SU-DHL-6 (cell line): ENCODE data around the gene CAPN9.

Source experiments
- H2AFZ ChIP-seq: fragments of 200-600 bp; sonication (generic); 2 replicates; pipeline ENCODE4 v1.6.1; 2014; ENCODE audit warnings: low read depth, mild to moderate bottlenecking, moderate library complexity, mixed read lengths, antibody characterized with exemption, low read length; ENCODE audit not compliant: severe bottlenecking
- H3F3A ChIP-seq: fragments of 200-600 bp; shearing (Covaris generic); 2 replicates; pipeline ENCODE4 v1.6.0; 2016; ENCODE audit warnings: antibody characterized with exemption, mild to moderate bottlenecking; ENCODE audit not compliant: insufficient read depth
- H3K27ac ChIP-seq: fragments of 200-600 bp; sonication (generic); 2 replicates; pipeline ENCODE4 v1.5.1; 2016; ENCODE audit warnings: low read depth, mild to moderate bottlenecking, low read length, moderate library complexity, mixed read lengths
- H3K27me3 ChIP-seq: fragments of 200-600 bp; sonication (generic), shearing (Covaris generic); 2 replicates; pipeline ENCODE4 v1.6.0; 2014; ENCODE audit warnings: mild to moderate bottlenecking, low read length
- H3K36me3 ChIP-seq: fragments of 200-600 bp; sonication (generic); 2 replicates; pipeline ENCODE4 v1.6.1; 2014; ENCODE audit warnings: mild to moderate bottlenecking, low read length, mixed read lengths
- H3K4me2 ChIP-seq: fragments of 300-600, 200-600 bp; shearing (Covaris generic), sonication (generic); 2 replicates; pipeline ENCODE4 v1.6.0; 2014; ENCODE audit warnings: low read length, low read depth, mild to moderate bottlenecking; ENCODE audit not compliant: poor library complexity, severe bottlenecking
- H3K4me3 ChIP-seq: fragments of 200-600 bp; sonication (generic); 2 replicates; pipeline ENCODE4 v1.5.1; 2014; ENCODE audit warnings: antibody characterized with exemption, low read length, mild to moderate bottlenecking, mixed read lengths; ENCODE audit not compliant: insufficient read depth, poor library complexity, severe bottlenecking
- H3K79me2 ChIP-seq: fragments of 200-600 bp; sonication (generic); 2 replicates; pipeline ENCODE4 v1.6.1; 2014; ENCODE audit warnings: mild to moderate bottlenecking, low read length, moderate library complexity; ENCODE audit not compliant: insufficient read depth
- H3K9ac ChIP-seq: fragments of 200-600 bp; sonication (generic); 2 replicates; pipeline ENCODE4 v1.7.0; 2014; ENCODE audit warnings: mild to moderate bottlenecking, low read length
- H3K9me2 ChIP-seq: fragments of 200-600 bp; sonication (generic); replicated peaks from 2 replicates; pipeline ENCODE4 v1.6.1; 2014; ENCODE audit warnings: low read length; ENCODE audit not compliant: insufficient read depth
- H3K9me3 ChIP-seq: fragments of 200-600 bp; sonication (generic); 2 replicates; pipeline ENCODE4 v1.6.1; 2014; ENCODE audit warnings: low read length, mixed read lengths; ENCODE audit not compliant: insufficient read depth
- H4K20me1 ChIP-seq: fragments of 200-600 bp; sonication (generic); 2 replicates; pipeline ENCODE4 v1.6.1; 2014; ENCODE audit warnings: low read depth, mild to moderate bottlenecking, antibody characterized with exemption, low read length, moderate library complexity, mixed read lengths
- EZH2phosphoT487 ChIP-seq: fragments of 200-600 bp; sonication (generic), shearing (Covaris generic); conservative IDR thresholded peaks from 2 replicates; pipeline ENCODE4 v1.6.1; 2018; ENCODE audit warnings: mild to moderate bottlenecking, antibody characterized with exemption, low read length, moderate library complexity, mixed read lengths
- TF ChIP-seq, protein P1 (sequence below): fragments of 200-600 bp; sonication (generic); IDR thresholded peaks from one replicate; pipeline ENCODE4 v1.5.1; 2017; ENCODE audit warnings: antibody characterized with exemption, mild to moderate bottlenecking, low read length, moderate library complexity; ENCODE audit not compliant: insufficient read depth, poor library complexity, severe bottlenecking

CAPN9 gene

DNA sequence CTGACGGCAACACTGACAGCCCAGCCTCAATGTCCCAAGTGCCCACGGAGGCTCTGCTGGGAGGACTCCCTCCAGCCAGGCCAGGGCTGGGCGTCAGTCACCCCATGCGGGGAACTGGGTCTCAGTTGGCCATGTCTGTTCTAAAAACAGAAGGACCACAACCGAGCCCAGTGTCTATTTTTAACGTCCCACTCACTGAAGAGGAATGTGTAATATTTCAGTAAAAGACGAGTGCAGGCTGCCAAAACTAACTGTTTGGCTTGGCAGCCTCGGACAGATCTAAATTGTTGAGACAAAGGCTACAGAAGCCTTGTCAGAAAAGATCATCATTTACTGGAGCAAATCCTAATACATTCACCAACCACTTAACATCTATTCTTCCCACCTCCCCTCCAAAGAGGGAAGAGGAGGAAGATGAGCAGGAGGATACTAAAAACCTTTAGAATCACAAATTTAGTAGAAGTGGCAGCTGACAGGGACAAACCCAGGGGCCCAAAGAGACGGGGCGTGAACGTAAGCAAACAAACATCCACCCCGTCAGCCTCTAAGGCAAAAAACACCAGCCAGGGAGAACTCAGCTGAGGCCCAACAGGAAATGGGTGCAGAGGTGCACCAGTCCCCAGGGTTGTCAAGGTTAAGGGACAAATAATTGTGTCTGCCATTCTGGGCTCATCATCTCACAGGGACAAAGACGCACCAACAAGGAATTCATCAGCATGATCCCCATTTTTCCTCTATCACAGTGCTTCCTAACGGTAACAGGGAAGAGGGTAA is 102.5 kb downstream of the CAPN9 start:
- Histone ChIP-seq H3K79me2 (no peaks in the 10 kb centered on the region), H3K9ac (no peak overlapping the region), H3K27me3 (no peaks in the 10 kb centered on the region), H3K4me3 (no peak overlapping the region), H3F3A (no peaks in the 10 kb centered on the region), H4K20me1 (no peaks in the 10 kb centered on the region), H3K27ac (no peak overlapping the region), H3K9me3 (no peaks in the 10 kb centered on the region), H3K36me3 (no peaks in the 10 kb centered on the region), H3K9me2 (no peaks in the 10 kb centered on the region), H2AFZ (no peak overlapping the region), H3K4me2 (no peak overlapping the region)
- TF ChIP-seq, protein P1, sequence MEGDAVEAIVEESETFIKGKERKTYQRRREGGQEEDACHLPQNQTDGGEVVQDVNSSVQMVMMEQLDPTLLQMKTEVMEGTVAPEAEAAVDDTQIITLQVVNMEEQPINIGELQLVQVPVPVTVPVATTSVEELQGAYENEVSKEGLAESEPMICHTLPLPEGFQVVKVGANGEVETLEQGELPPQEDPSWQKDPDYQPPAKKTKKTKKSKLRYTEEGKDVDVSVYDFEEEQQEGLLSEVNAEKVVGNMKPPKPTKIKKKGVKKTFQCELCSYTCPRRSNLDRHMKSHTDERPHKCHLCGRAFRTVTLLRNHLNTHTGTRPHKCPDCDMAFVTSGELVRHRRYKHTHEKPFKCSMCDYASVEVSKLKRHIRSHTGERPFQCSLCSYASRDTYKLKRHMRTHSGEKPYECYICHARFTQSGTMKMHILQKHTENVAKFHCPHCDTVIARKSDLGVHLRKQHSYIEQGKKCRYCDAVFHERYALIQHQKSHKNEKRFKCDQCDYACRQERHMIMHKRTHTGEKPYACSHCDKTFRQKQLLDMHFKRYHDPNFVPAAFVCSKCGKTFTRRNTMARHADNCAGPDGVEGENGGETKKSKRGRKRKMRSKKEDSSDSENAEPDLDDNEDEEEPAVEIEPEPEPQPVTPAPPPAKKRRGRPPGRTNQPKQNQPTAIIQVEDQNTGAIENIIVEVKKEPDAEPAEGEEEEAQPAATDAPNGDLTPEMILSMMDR, result no peak
- TF ChIP-seq EZH2phosphoT487, result no peak

DNA sequence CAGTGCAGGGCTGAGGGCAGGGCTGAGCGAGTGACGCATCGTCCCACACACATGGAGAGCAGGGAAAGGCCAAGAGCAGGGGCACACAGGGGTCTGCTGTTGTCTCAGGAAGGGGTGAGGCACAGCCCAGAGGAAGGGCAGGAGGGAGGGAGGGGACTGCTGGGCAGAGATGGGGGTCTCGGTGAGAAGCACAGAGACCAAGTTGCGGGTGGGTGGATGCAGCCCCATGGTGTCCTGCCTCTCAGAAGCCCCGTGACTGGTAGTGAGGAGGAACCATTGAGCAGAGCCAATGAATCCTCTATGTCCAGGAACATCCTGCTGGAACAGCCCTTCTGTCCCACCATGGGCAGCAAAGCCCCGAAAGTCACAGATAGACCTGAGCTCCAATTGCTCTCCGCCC is 103.4 kb downstream of the CAPN9 start:
- Histone ChIP-seq H3K9ac (no peak overlapping the region), H3K27ac (no peak overlapping the region), H4K20me1 (no peaks in the 10 kb centered on the region), H3K27me3 (no peaks in the 10 kb centered on the region), H3K79me2 (no peaks in the 10 kb centered on the region), H3K4me2 (no peak overlapping the region), H3F3A (no peaks in the 10 kb centered on the region), H2AFZ (no peak overlapping the region), H3K4me3 (no peak overlapping the region), H3K9me3 (no peaks in the 10 kb centered on the region), H3K9me2 (no peaks in the 10 kb centered on the region), H3K36me3 (no peaks in the 10 kb centered on the region)
- TF ChIP-seq EZH2phosphoT487, result no peak
- TF ChIP-seq, protein P1, result no peak

DNA sequence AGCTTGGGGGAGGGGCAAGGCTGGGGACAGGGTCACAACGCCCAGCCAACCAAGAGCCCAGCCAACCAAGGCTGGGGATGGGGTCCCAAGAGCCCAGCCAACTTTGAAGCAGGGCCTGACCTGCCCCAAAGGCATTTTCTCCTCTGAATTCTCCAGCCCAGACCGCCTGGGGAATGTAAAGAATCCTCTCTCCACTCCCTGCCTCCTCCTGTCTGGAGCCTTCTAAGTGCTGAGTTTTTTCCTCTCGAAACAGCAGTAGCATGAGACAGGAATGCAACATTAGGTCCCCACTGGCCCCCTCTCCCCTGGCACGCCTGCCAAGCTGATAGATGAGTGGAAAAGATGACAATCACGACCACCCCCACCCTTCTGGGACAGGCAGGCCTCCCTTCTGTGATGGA is 104.1 kb downstream of the CAPN9 start:
- no peaks in the 10 kb centered on the region for H3K27me3 ChIP-seq
- H3K9ac ChIP-seq, result no peak overlapping the region
- TF ChIP-seq EZH2phosphoT487, result no peak
- TF ChIP-seq, protein P1, result no peak
- no peaks in the 10 kb centered on the region for H3K9me2 ChIP-seq
- no peak overlapping the region for H3K4me3 ChIP-seq
- H3K79me2 ChIP-seq, result no peaks in the 10 kb centered on the region
- H3F3A ChIP-seq, result no peaks in the 10 kb centered on the region
- no peak overlapping the region for H2AFZ ChIP-seq
- H4K20me1 ChIP-seq, result no peaks in the 10 kb centered on the region
- no peak overlapping the region for H3K27ac ChIP-seq
- H3K9me3 ChIP-seq, result no peaks in the 10 kb centered on the region
- H3K36me3 ChIP-seq, result no peaks in the 10 kb centered on the region
- H3K4me2 ChIP-seq, result no peak overlapping the region
